H9 (cell line): ENCODE data around the gene PPIF. TPM values are rescaled to one million over a fixed set of nuclear protein-coding genes. Genes with fewer than 3 reads are reported as not detected.

ENCODE experiments used
- DNase-seq: peaks from one replicate; pipeline ENCODE4 v3.0.0-alpha.2; 2017
- H2AFZ ChIP-seq: one replicate; pipeline ENCODE4 v1.6.1; 2013; ENCODE audit warnings: mild to moderate bottlenecking, low read length, control low read depth, moderate library complexity
- H2AK5ac ChIP-seq: 2 replicates; pipeline ENCODE4 v1.6.1; 2013; ENCODE audit warnings: low read length, control low read depth, mixed read lengths; ENCODE audit not compliant: insufficient read length
- H2BK120ac ChIP-seq: one replicate; pipeline ENCODE4 v1.6.1; 2013; ENCODE audit warnings: low read depth, mild to moderate bottlenecking, low read length, control low read depth, inconsistent platforms; ENCODE audit not compliant: poor library complexity, severe bottlenecking
- H2BK12ac ChIP-seq: 2 replicates; pipeline ENCODE4 v1.6.1; 2013; ENCODE audit warnings: low read length, control low read depth, mixed read lengths, low read depth; ENCODE audit not compliant: insufficient read length
- H2BK15ac ChIP-seq: 2 replicates; pipeline ENCODE4 v1.6.1; 2013; ENCODE audit warnings: low read depth, low read length, control low read depth
- H2BK20ac ChIP-seq: one replicate; pipeline ENCODE4 v1.6.1; 2013; ENCODE audit warnings: low read depth, mild to moderate bottlenecking, low read length, control low read depth, inconsistent platforms; ENCODE audit not compliant: poor library complexity, severe bottlenecking
- H2BK5ac ChIP-seq: 2 replicates; pipeline ENCODE4 v1.6.1; 2013; ENCODE audit warnings: low read length, control low read depth, mixed read lengths; ENCODE audit not compliant: insufficient read length
- H3K14ac ChIP-seq: 2 replicates; pipeline ENCODE4 v1.6.1; 2013; ENCODE audit warnings: low read length, control low read depth; ENCODE audit not compliant: insufficient read depth
- H3K18ac ChIP-seq: 2 replicates; pipeline ENCODE4 v1.6.1; 2013; ENCODE audit warnings: low read depth, mild to moderate bottlenecking, mixed read lengths, low read length, control low read depth; ENCODE audit not compliant: insufficient read length
- H3K23ac ChIP-seq: 2 replicates; pipeline ENCODE4 v1.6.1; 2013; ENCODE audit warnings: low read length, control low read depth, mixed read lengths, low read depth; ENCODE audit not compliant: insufficient read length
- H3K23me2 ChIP-seq: 2 replicates; pipeline ENCODE4 v1.6.1; 2013; ENCODE audit warnings: low read depth, mild to moderate bottlenecking, mixed read lengths, low read length, control low read depth; ENCODE audit not compliant: insufficient read length, poor library complexity, severe bottlenecking
- H3K27ac ChIP-seq: 2 replicates; pipeline ENCODE4 v1.5.1; 2013; ENCODE audit warnings: low read length, control low read depth, mixed read lengths, low read depth; ENCODE audit not compliant: insufficient read length
- H3K27me3 ChIP-seq: 2 replicates; pipeline ENCODE4 v1.6.1; 2013; ENCODE audit warnings: low read length, control low read depth, inconsistent platforms; ENCODE audit not compliant: insufficient read depth
- H3K4ac ChIP-seq: 2 replicates; pipeline ENCODE4 v1.6.1; 2013; ENCODE audit warnings: low read depth, mild to moderate bottlenecking, control low read depth, inconsistent platforms, low read length, moderate library complexity
- H3K4me1 ChIP-seq: 2 replicates; pipeline ENCODE4 v1.6.1; 2013; ENCODE audit warnings: low read length, control low read depth, inconsistent platforms; ENCODE audit not compliant: insufficient read depth
- H3K4me2 ChIP-seq: 2 replicates; pipeline ENCODE4 v1.6.1; 2013; ENCODE audit warnings: low read length, control low read depth, mixed read lengths; ENCODE audit not compliant: insufficient read length, insufficient read depth
- H3K56ac ChIP-seq: 2 replicates; pipeline ENCODE4 v1.6.1; 2013; ENCODE audit warnings: low read depth, mild to moderate bottlenecking, mixed read lengths, low read length, control low read depth; ENCODE audit not compliant: insufficient read length
- H3K79me1 ChIP-seq: 2 replicates; pipeline ENCODE4 v1.6.1; 2013; ENCODE audit warnings: low read depth, mild to moderate bottlenecking, moderate library complexity, low read length, control low read depth, inconsistent platforms; ENCODE audit not compliant: insufficient read depth, poor library complexity, severe bottlenecking
- H3K79me2 ChIP-seq: 2 replicates; pipeline ENCODE4 v1.6.1; 2013; ENCODE audit warnings: low read length, control low read depth, inconsistent platforms; ENCODE audit not compliant: insufficient read depth
- H3K9ac ChIP-seq: 2 replicates; pipeline ENCODE4 v1.6.1; 2013; ENCODE audit warnings: low read length, control low read depth, mixed read lengths; ENCODE audit not compliant: insufficient read length; ENCODE audit errors: extremely low read depth
- H3K9me3 ChIP-seq: one replicate; pipeline ENCODE4 v1.6.1; 2013; ENCODE audit warnings: low read depth, low read length, inconsistent platforms; ENCODE audit not compliant: control insufficient read depth
- H3T11ph ChIP-seq: one replicate; pipeline ENCODE4 v1.6.1; 2013; ENCODE audit warnings: mild to moderate bottlenecking, low read length, control low read depth, inconsistent platforms
- H4K20me1 ChIP-seq: one replicate; pipeline ENCODE4 v1.6.1; 2013; ENCODE audit not compliant: control insufficient read depth, insufficient read length, insufficient read depth
- H4K5ac ChIP-seq: 2 replicates; pipeline ENCODE4 v1.6.1; 2013; ENCODE audit warnings: low read depth, mild to moderate bottlenecking, mixed read lengths, low read length, control low read depth; ENCODE audit not compliant: insufficient read length
- H4K8ac ChIP-seq: replicated peaks from 2 replicates; pipeline ENCODE4 v1.6.1; 2013; ENCODE audit warnings: low read length, control low read depth, mixed read lengths, low read depth; ENCODE audit not compliant: insufficient read length
- H4K91ac ChIP-seq: 2 replicates; pipeline ENCODE4 v1.6.1; 2013; ENCODE audit warnings: low read depth, mild to moderate bottlenecking, moderate library complexity, mixed read lengths, low read length, control low read depth; ENCODE audit not compliant: insufficient read length
- H3K27ac Mint-ChIP-seq, 3 experiments: 2 replicates in 2 of 3; 3 replicates in 1 of 3; pipeline ENCODE4 v1.8.0; 2020 to 2021; ENCODE audit warnings: mixed read lengths in 3 of 3, mild to moderate bottlenecking in 1 of 3, moderate library complexity in 1 of 3
- H3K27me3 Mint-ChIP-seq: 2 replicates; pipeline ENCODE4 v1.8.0; 2021; ENCODE audit warnings: low read depth, mild to moderate bottlenecking, moderate library complexity, mixed read lengths
- H3K36me3 Mint-ChIP-seq, 3 experiments: 2 replicates in 2 of 3; 3 replicates in 1 of 3; pipeline ENCODE4 v1.8.0; 2020 to 2021; ENCODE audit warnings: low read depth in 3 of 3, mixed read lengths in 3 of 3; ENCODE audit not compliant: insufficient read depth in 1 of 3
- H3K4me1 Mint-ChIP-seq, 2 experiments: 2 replicates each; pipeline ENCODE4 v1.8.0; 2020; ENCODE audit warnings: mixed read lengths in 2 of 2
- H3K4me3 Mint-ChIP-seq, 2 experiments: 2 replicates in 1 of 2; 3 replicates in 1 of 2; pipeline ENCODE4 v1.8.0; 2020 to 2021; ENCODE audit warnings: mild to moderate bottlenecking in 2 of 2, mixed read lengths in 2 of 2, moderate library complexity in 1 of 2
- H3K9me3 Mint-ChIP-seq, 2 experiments: 2 replicates in 1 of 2; 3 replicates in 1 of 2; pipeline ENCODE4 v1.8.0; 2020; ENCODE audit warnings: mild to moderate bottlenecking in 2 of 2, mixed read lengths in 2 of 2, moderate library complexity in 1 of 2
- WGBS: extraction: QIAGEN DNeasy Blood & Tissue Kit; methylation state at CpG from one replicate; pipeline ENCODE4 v1.1.7; 2013; ENCODE audit warnings: missing lambda C conversion rate, low lambda C conversion rate, mixed read lengths; ENCODE audit not compliant: insufficient read length; ENCODE audit errors: extremely low coverage; 5-methylcytosine and 5-hydroxymethylcytosine counted together
- total RNA-seq: library from RNA; stranded (reverse); gene quantifications from 2 replicates; pipeline ENCODE4 v1.2.1, GENCODE V29; 2021
- TF ChIP-seq, protein P1 (sequence below): fragments of 200-600 bp; sonication (generic); conservative IDR thresholded peaks from 3 replicates; pipeline ENCODE4 v1.8.0; 2021; ENCODE audit warnings: antibody characterized with exemption, mild to moderate bottlenecking

The PPIF gene
- total RNA-seq, 1 experiment from 2014 or later = 79.7 TPM

DNA sequence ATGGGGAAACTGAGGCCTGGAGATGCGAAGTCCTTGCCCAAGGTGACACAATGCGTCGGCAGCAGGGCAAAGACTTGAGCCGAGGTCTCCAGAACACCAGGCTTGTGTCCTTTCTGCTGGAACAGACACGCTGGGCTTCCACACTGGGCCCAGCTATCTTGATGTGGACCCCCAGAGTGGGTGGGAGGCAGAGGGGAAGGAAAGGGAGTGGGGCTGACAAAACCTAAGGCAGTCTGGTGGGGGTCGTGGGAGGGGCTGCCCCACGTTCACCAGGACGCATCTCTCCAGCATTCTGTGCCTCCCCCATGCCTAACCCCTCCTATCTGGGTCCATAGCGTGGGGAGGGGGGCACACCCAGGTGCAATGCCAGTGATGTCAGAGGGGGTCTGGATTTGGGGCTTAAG, 38.1 kb downstream of the PPIF start:
- H3K23ac ChIP-seq = no peak overlapping the region
- no peak overlapping the region for H2BK15ac ChIP-seq
- no peak overlapping the region for H2BK120ac ChIP-seq
- WGBS = no CpG with 5 or more reads among the region's 9 CpGs
- no peak overlapping the region for H3K9ac ChIP-seq
- H3K4me1 ChIP-seq = no peaks in the 10 kb centered on the region
- no peak overlapping the region for H3T11ph ChIP-seq
- no peak overlapping the region for H4K8ac ChIP-seq
- H4K20me1 ChIP-seq = no peaks in the 10 kb centered on the region
- no peaks in the 10 kb centered on the region for H3K27me3 ChIP-seq
- H3K36me3 Mint-ChIP-seq = no peaks in the 10 kb centered on the region; a peak in 1 of 7 replicates
- no peak overlapping the region for H2BK20ac ChIP-seq
- H3K9me3 ChIP-seq = no peaks in the 10 kb centered on the region
- no peak overlapping the region for H2BK5ac ChIP-seq
- H3K27ac Mint-ChIP-seq = no peak overlapping the region
- no peaks in the 10 kb centered on the region for H3K27me3 Mint-ChIP-seq
- H3K79me1 ChIP-seq = no peaks in the 10 kb centered on the region
- no peak overlapping the region for H3K4me2 ChIP-seq
- H4K91ac ChIP-seq = no peak overlapping the region
- no peak overlapping the region for H3K56ac ChIP-seq
- no peak overlapping the region for H3K18ac ChIP-seq
- no peak overlapping the region for H2AK5ac ChIP-seq
- H3K4me1 Mint-ChIP-seq = peaks cover 8 to 9% of the 10 kb centered on the region in 2 experiments
- no peak overlapping the region for H2AFZ ChIP-seq
- TF ChIP-seq, protein P1, sequence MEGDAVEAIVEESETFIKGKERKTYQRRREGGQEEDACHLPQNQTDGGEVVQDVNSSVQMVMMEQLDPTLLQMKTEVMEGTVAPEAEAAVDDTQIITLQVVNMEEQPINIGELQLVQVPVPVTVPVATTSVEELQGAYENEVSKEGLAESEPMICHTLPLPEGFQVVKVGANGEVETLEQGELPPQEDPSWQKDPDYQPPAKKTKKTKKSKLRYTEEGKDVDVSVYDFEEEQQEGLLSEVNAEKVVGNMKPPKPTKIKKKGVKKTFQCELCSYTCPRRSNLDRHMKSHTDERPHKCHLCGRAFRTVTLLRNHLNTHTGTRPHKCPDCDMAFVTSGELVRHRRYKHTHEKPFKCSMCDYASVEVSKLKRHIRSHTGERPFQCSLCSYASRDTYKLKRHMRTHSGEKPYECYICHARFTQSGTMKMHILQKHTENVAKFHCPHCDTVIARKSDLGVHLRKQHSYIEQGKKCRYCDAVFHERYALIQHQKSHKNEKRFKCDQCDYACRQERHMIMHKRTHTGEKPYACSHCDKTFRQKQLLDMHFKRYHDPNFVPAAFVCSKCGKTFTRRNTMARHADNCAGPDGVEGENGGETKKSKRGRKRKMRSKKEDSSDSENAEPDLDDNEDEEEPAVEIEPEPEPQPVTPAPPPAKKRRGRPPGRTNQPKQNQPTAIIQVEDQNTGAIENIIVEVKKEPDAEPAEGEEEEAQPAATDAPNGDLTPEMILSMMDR = no peak
- no peak overlapping the region for H2BK12ac ChIP-seq
- no peaks in the 10 kb centered on the region for H3K9me3 Mint-ChIP-seq
- no peak overlapping the region for H3K14ac ChIP-seq
- H3K4ac ChIP-seq = no peak overlapping the region
- no peak overlapping the region for H3K4me3 Mint-ChIP-seq
- no peak for DNase-seq
- no peaks in the 10 kb centered on the region for H3K79me2 ChIP-seq
- H3K23me2 ChIP-seq = no peaks in the 10 kb centered on the region
- no peak overlapping the region for H3K27ac ChIP-seq
- H4K5ac ChIP-seq = no peak overlapping the region
